ENCODE results near the gene UNG.
"Not testable (repeated sequence)": the region's sequence is repeated elsewhere in the genome, so short reads cannot be mapped to it uniquely, and the experiment has no call there.

Gene UNG

DNA sequence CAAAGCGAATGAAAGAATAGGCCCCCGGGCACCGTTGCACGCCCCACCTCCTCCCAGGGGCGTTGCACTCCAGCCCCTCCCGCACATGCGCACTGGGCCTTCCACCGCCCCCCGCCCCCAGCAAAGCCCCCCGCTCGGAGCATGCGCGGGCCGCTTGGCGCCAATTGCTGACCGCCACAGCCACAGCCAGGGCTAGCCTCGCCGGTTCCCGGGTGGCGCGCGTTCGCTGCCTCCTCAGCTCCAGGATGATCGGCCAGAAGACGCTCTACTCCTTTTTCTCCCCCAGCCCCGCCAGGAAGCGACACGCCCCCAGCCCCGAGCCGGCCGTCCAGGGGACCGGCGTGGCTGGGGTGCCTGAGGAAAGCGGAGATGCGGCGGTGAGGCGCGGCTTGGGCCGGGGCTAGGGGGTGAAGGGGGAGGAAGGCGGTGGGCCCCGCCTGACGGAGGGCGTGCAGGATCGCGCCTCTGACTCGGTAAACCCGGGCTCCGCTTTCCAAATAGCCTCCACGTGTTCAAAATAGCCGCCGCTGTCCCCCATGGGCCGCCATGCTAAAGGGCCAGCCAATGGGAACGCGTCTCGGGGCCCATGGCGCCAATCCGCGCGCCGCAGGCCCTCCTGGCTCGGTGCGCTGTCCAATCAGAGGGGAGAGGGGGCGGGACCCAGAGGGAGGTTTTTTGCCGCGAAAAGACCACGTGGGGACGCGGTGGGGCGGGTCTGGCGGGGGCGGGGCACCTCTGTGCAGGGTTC is at the start of gene UNG:
UNG (plus strand) TSS at position 163 of the 748 bp plus-strand sequence; CDS start at position 246, 83 bp downstream.
- TF ChIP-seq, protein P1, sequence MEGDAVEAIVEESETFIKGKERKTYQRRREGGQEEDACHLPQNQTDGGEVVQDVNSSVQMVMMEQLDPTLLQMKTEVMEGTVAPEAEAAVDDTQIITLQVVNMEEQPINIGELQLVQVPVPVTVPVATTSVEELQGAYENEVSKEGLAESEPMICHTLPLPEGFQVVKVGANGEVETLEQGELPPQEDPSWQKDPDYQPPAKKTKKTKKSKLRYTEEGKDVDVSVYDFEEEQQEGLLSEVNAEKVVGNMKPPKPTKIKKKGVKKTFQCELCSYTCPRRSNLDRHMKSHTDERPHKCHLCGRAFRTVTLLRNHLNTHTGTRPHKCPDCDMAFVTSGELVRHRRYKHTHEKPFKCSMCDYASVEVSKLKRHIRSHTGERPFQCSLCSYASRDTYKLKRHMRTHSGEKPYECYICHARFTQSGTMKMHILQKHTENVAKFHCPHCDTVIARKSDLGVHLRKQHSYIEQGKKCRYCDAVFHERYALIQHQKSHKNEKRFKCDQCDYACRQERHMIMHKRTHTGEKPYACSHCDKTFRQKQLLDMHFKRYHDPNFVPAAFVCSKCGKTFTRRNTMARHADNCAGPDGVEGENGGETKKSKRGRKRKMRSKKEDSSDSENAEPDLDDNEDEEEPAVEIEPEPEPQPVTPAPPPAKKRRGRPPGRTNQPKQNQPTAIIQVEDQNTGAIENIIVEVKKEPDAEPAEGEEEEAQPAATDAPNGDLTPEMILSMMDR (IDR thresholded peaks at IDR 0.05; ENCODE audit: low read depth, low read length, missing control alignments), result no peak
- peak; percentile 78 for DNase-seq (ENCODE audit: extremely low read depth, low read depth)
- peak within 1 kb of the TSS; percentile 81 for H3K4me3 ChIP-seq (replicated peaks; ENCODE audit: low read depth, low read length)

DNA sequence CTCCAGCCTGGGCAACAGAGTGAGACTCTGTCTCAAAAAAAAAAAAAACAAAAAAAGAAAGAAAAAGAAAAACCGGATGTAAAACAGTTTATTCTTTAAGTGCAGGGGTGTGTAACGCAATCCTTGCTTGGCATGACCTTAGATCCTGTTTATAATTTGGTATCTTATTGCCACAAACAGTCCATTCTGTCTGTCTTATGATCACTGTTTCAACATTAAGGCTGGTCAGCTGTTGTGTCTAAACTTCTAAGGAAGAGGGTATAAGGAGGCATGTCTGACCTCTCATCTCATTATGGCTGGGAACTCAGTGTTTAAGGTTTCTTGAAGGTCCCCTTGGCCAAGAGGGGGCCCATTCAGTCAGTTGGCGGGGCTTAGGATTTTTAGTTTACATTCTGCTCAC is 48.7 kb upstream of the UNG start:
- not testable (repeated sequence) for H3K4me3 ChIP-seq (replicated peaks; ENCODE audit: low read depth, low read length); DNase-seq (ENCODE audit: extremely low read depth, low read depth)

DNA sequence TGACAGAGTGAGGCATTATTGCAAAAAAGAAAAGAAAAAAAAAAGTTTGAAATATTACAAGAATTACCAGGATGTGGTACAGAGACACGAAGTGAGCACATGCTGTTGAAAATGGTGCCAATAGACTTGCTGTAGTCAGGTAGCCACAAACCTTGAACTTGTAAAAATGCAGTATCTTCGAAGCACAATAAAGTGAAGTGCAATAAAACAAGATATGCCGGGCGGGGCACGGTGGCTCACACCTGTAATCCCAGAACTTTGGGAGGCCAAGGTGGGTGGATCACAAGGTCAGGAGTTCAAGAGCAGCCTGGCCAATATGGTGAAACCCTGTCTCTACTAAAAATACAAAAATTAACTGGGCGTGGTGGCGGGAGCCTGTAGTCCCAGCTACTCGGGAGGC is 47.6 kb upstream of the UNG start:
- not testable (repeated sequence) for DNase-seq (ENCODE audit: extremely low read depth, low read depth); H3K4me3 ChIP-seq (replicated peaks; ENCODE audit: low read depth, low read length)

DNA sequence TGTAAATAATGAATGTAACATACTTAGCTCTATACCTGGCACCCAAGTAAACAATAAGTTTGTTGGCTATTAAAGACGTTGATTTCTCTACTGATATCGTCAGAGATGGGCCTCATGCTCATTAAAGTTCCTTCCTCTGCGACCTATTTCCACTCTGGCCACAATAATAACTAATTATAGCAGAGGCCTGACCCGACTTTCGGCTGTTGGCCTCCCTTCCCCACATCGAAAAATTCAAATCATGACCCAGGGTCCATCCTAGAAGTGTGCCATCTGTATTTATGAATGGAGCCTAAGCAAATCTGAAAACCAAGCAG is 45.3 kb upstream of the UNG start:
- TF ChIP-seq, protein P1 (IDR thresholded peaks at IDR 0.05; ENCODE audit: low read depth, low read length, missing control alignments), result no peak
- peak overlapping the region; percentile 73 for H3K4me3 ChIP-seq (replicated peaks; ENCODE audit: low read depth, low read length)
- DNase-seq (ENCODE audit: extremely low read depth, low read depth), result no peak

DNA sequence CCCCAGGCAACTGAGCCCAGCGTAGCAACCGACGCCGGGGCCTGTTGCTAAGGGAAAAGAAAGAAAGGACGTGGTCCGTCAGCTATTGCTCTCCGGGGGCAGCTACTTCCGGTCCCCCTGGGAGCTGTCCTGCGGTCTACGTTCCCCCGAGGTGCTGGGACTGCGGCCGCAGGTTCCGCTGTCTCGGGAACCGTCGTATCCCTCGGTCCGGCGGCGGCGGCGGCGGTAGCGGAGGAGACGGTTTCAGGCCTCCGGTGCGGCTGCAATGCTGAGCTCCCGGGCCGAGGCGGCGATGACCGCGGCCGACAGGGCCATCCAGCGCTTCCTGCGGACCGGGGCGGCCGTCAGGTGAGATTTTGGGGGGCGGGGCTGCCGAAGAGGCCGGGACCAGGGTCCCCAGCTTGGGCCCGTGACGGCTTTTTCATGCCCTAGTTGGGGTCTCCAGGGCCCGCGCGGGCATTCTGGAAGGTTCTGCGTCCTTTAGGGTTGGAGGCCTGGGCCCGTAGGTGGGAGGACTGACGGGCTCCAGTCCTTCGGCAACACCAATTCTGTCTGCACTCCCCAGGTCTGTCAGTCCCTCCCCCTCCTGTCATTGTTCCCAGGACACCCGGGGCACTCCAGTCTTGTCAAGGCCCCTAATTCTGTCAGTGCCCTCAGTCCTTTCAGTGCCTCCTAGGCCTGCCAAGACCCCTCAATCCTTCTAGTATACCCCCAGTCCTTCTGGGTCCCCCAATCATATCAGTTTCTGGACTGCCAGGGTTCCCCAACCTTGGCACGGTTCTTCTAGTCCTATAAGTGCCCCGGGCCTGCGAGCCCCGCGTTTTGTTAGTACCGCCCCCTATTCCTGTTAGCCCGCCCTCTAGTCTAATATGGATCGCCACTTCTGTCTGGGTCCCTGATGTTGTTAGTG is 44.7 kb upstream of the UNG start, which contains the start of gene USP30:
USP30 (plus strand) TSS at position 163 of the 910 bp plus-strand sequence; CDS start at position 266, 103 bp downstream.
- peak; percentile 50 for DNase-seq (ENCODE audit: extremely low read depth, low read depth)

DNA sequence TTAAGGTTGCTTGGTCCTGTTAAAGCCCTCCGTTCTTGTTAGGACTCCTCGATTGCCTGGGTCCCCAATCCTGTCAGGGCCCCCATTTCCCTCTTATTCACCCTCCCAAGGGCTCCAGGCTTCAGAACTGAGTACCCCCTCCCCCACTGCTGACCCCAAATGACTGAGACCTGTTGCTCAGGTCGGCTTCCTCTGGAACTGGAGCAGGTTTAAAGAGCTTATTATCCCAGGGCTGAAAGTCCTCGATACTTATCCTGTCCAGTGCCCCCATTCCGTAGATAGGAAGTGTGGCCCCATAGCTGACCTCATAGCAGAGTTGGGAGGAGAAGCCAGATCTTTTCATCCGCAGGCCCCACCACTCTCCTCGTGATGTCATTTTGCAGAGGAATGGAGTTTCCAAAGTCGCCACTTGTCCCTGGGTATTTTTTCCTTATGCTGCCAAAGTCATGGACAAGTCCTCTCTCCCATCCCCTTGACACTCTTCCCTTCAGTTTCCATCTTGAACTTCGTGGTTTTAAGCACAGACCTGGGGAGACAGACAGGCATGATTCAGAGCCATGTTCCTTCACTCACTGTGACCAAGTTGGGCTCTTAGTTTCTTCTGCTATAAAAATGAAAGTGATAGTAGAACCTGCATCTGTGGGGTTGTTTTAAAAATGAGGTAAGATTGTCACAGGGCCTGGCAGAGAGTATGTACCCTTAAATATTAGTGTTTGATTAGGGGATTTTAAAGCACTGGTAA is 43.8 kb upstream of the UNG start:
- peak overlapping the region; percentile 73 for H3K4me3 ChIP-seq (replicated peaks; ENCODE audit: low read depth, low read length)
- DNase-seq (ENCODE audit: extremely low read depth, low read depth), result no peak
- TF ChIP-seq, protein P1 (IDR thresholded peaks at IDR 0.05; ENCODE audit: low read depth, low read length, missing control alignments), result no peak

More for the DNA sequence above, 44.7 kb upstream of the UNG start, which contains the start of gene USP30:
- peak within 1 kb of the TSS; percentile 73 for H3K4me3 ChIP-seq (replicated peaks; ENCODE audit: low read depth, low read length)
- TF ChIP-seq, protein P1 (IDR thresholded peaks at IDR 0.05; ENCODE audit: low read depth, low read length, missing control alignments), result no peak

DNA sequence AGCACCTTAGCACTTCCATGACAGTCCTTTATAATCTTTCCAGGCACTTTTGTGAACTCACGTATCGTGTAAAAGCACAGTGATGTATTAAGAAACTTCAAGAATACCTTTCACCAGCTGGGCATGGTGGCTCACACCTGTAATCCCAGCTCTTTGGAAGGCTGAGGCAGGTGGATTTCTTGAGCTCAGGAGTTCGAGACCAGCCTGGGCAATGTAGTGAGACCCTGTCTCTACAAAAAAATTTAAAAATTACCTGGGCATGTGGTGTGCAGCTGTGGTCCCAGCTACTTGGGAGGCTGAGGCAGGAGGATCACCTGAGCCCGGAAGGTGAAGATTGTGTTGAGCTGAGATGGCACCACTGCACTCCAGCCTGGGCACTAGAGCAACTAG is 43.3 kb upstream of the UNG start:
- not testable (repeated sequence) for DNase-seq (ENCODE audit: extremely low read depth, low read depth); H3K4me3 ChIP-seq (replicated peaks; ENCODE audit: low read depth, low read length)

DNA sequence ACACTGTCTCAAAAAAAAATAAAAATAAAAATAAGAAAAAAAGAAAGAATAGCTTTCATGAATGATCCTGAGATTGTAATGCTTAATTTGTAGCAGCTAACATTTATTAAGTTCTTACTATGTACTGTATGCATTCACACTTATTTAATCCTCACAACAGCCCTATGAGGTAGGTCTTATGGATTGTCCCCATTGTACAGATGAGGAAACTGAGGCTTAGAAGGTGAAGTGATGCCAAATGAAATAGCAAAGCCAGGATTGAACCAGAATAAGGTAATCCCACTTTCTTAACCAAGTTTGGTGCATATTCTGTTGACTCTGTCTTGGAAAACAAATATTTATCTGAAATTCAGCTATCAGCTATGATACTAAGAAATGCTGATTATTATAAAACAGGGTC is 42.9 kb upstream of the UNG start:
- TF ChIP-seq, protein P1 (IDR thresholded peaks at IDR 0.05; ENCODE audit: low read depth, low read length, missing control alignments), result no peak
- no peak for DNase-seq (ENCODE audit: extremely low read depth, low read depth)
- H3K4me3 ChIP-seq (replicated peaks; ENCODE audit: low read depth, low read length), result no peak overlapping the region

All from HFF-Myc (cell line).